Measurements from ENCODE around the gene COQ8A.

Gene COQ8A

GRCh38 chr1:227003165-227003564 is 63.1 kb downstream of the COQ8A start:
- FAIRE-seq: no peak
- no peak for DNase-seq (ENCODE audit: low spot score)

- FAIRE-seq: no peak
- no peak for DNase-seq (ENCODE audit: low spot score)
These were observed 64.7 kb downstream of the COQ8A start for GRCh38 chr1:227004796-227005195.

GRCh38 chr1:227006226-227006796 is 66.2 kb downstream of the COQ8A start:
- FAIRE-seq: no peak
- no peak for DNase-seq (ENCODE audit: low spot score)

- no peak for FAIRE-seq
- DNase-seq (ENCODE audit: low spot score): no peak
These were observed 69.8 kb downstream of the COQ8A start for GRCh38 chr1:227009937-227010336.

GRCh38 chr1:227010645-227011044 is 70.6 kb downstream of the COQ8A start:
- DNase-seq (ENCODE audit: low spot score) (no peak), FAIRE-seq (no peak)

GRCh38 chr1:227016990-227017389 is 76.9 kb downstream of the COQ8A start:
- DNase-seq (ENCODE audit: low spot score) (no peak), FAIRE-seq (no peak)

- DNase-seq (ENCODE audit: low spot score): no peak
- no peak for FAIRE-seq
These were observed 92.3 kb downstream of the COQ8A start for GRCh38 chr1:227032396-227032795.

- DNase-seq (ENCODE audit: low spot score): no peak
- no peak for FAIRE-seq
These were observed 93.8 kb downstream of the COQ8A start for GRCh38 chr1:227033880-227034279.

- FAIRE-seq: no peak
- DNase-seq (ENCODE audit: low spot score): no peak
These were observed 95.2 kb downstream of the COQ8A start for GRCh38 chr1:227035316-227035715.

GRCh38 chr1:227037121-227037520 is 97.0 kb downstream of the COQ8A start:
- DNase-seq (ENCODE audit: low spot score) (no peak), FAIRE-seq (no peak)
